GM06990 (cell line): ENCODE data around the gene CRISPLD2.

Experiments
- DNase-seq: peaks from one replicate; pipeline ENCODE4 v3.0.0-alpha.2; 2011; ENCODE audit not compliant: insufficient read length; ENCODE audit errors: extremely low read depth
- H3K27me3 ChIP-seq: replicated peaks from 2 replicates; pipeline ENCODE4 v1.6.0; 2011; ENCODE audit warnings: low read length; ENCODE audit not compliant: control insufficient read depth, insufficient read depth
- H3K36me3 ChIP-seq: 2 replicates; pipeline ENCODE4 v1.5.1; 2011; ENCODE audit warnings: low read length; ENCODE audit not compliant: control insufficient read depth, insufficient read depth
- H3K4me3 ChIP-seq: replicated peaks from 2 replicates; pipeline ENCODE4 v1.5.1; 2011; ENCODE audit warnings: low read depth, mild to moderate bottlenecking, control low read depth, low read length
- CTCF ChIP-seq: IDR thresholded peaks from 2 replicates; pipeline ENCODE4 v1.5.1; 2011; ENCODE audit warnings: low read length, control low read depth, mild to moderate bottlenecking, inconsistent platforms; ENCODE audit not compliant: insufficient read depth, poor library complexity, severe bottlenecking

The CRISPLD2 gene

GRCh38 chr16:84940670-84941551 is 121.1 kb downstream of the CRISPLD2 start:
- no peak for TF ChIP-seq CTCF
- no peak overlapping the region for H3K4me3 ChIP-seq
- no peaks in the 10 kb centered on the region; the same call in 1 of the 2 replicates for H3K27me3 ChIP-seq
- no peak for DNase-seq
- H3K36me3 ChIP-seq: no peaks in the 10 kb centered on the region

GRCh38 chr16:84941921-84942320 is 122.1 kb downstream of the CRISPLD2 start:
- Histone ChIP-seq H3K36me3 (no peaks in the 10 kb centered on the region), H3K27me3 (no peaks in the 10 kb centered on the region; the same call in 1 of the 2 replicates), H3K4me3 (no peak overlapping the region)
- DNase-seq: no peak
- no peak for TF ChIP-seq CTCF

- TF ChIP-seq CTCF: no peak
- no peak for DNase-seq
- Histone ChIP-seq H3K27me3 (no peaks in the 10 kb centered on the region; the same call in 1 of the 2 replicates), H3K36me3 (no peaks in the 10 kb centered on the region), H3K4me3 (no peak overlapping the region)
Observed at GRCh38 chr16:84942786-84943185, 123.0 kb downstream of the CRISPLD2 start.

- DNase-seq: no peak
- TF ChIP-seq CTCF: no peak
- H3K36me3 ChIP-seq: no peaks in the 10 kb centered on the region
- H3K4me3 ChIP-seq: no peak overlapping the region
- H3K27me3 ChIP-seq: no peaks in the 10 kb centered on the region; the same call in 1 of the 2 replicates
Observed at GRCh38 chr16:84943620-84944019, 123.8 kb downstream of the CRISPLD2 start.

- H3K4me3 ChIP-seq: no peak overlapping the region
- no peak for DNase-seq
- no peaks in the 10 kb centered on the region for H3K27me3 ChIP-seq
- TF ChIP-seq CTCF: no peak
- H3K36me3 ChIP-seq: no peaks in the 10 kb centered on the region
Observed at GRCh38 chr16:84947022-84947421, 127.2 kb downstream of the CRISPLD2 start.
